Glutamatergic neuron (in vitro differentiated cells): ENCODE data around the gene RGS9. TPM values are rescaled to one million over a fixed set of nuclear protein-coding genes. Genes with fewer than 3 reads are reported as not detected.
A peak's percentile ranks its signal among the peaks of the same experiment; 100 is the strongest.
"Not testable (repeated sequence)": the region's sequence is repeated elsewhere in the genome, so short reads cannot be mapped to it uniquely, and the experiment has no call there.

Experiments
- DNase-seq: peaks from one replicate; pipeline ENCODE4 v3.0.0; 2022
- H3K27ac Mint-ChIP-seq: one replicate; pipeline ENCODE4 v1.8.0; 2020; ENCODE audit warnings: mild to moderate bottlenecking, mixed read lengths, inconsistent platforms; ENCODE audit not compliant: unreplicated experiment
- H3K27me3 Mint-ChIP-seq: one replicate; pipeline ENCODE4 v1.8.0; 2020; ENCODE audit warnings: mild to moderate bottlenecking, moderate library complexity, mixed read lengths, inconsistent platforms; ENCODE audit not compliant: unreplicated experiment
- H3K36me3 Mint-ChIP-seq: one replicate; pipeline ENCODE4 v1.8.0; 2020; ENCODE audit warnings: mild to moderate bottlenecking, mixed read lengths, inconsistent platforms; ENCODE audit not compliant: unreplicated experiment
- H3K4me1 Mint-ChIP-seq: one replicate; pipeline ENCODE4 v1.8.0; 2020; ENCODE audit warnings: mild to moderate bottlenecking, low read depth, mixed read lengths, inconsistent platforms; ENCODE audit not compliant: unreplicated experiment
- H3K4me3 Mint-ChIP-seq: one replicate; pipeline ENCODE4 v1.8.0; 2020; ENCODE audit warnings: mild to moderate bottlenecking, mixed read lengths, inconsistent platforms; ENCODE audit not compliant: unreplicated experiment
- H3K9me3 Mint-ChIP-seq: one replicate; pipeline ENCODE4 v1.8.0; 2020; ENCODE audit warnings: mild to moderate bottlenecking, moderate library complexity, mixed read lengths, inconsistent platforms; ENCODE audit not compliant: unreplicated experiment
- long read RNA-seq: library from polyadenylated mRNA; unstranded; transcript quantifications from one replicate; pipeline ENCODE4 v2.0.0, GENCODE V29; 2020; ENCODE audit not compliant: unreplicated experiment
- total RNA-seq: library from RNA; stranded (reverse); fragmentation: NEBNext Ultra II Directional; extraction: Animal tissue kit (Norgen Biotek cat#: 25700); gene quantifications from one replicate; pipeline ENCODE4 v1.2.1, GENCODE V29; 2021; ENCODE audit not compliant: unreplicated experiment
- TF ChIP-seq, protein P1 (sequence below): fragments of 200-600 bp; sonication (generic); IDR thresholded peaks from one replicate; pipeline ENCODE4 v1.5.0; 2021; ENCODE audit not compliant: partially characterized antibody, unreplicated experiment

Gene RGS9
- total RNA-seq = 2.4 TPM
- long read RNA-seq, partial matches to known transcripts = 0 of 1 reads
- long read RNA-seq, other reads (novel, unspliced or antisense) = 0 of 1 reads

DNA sequence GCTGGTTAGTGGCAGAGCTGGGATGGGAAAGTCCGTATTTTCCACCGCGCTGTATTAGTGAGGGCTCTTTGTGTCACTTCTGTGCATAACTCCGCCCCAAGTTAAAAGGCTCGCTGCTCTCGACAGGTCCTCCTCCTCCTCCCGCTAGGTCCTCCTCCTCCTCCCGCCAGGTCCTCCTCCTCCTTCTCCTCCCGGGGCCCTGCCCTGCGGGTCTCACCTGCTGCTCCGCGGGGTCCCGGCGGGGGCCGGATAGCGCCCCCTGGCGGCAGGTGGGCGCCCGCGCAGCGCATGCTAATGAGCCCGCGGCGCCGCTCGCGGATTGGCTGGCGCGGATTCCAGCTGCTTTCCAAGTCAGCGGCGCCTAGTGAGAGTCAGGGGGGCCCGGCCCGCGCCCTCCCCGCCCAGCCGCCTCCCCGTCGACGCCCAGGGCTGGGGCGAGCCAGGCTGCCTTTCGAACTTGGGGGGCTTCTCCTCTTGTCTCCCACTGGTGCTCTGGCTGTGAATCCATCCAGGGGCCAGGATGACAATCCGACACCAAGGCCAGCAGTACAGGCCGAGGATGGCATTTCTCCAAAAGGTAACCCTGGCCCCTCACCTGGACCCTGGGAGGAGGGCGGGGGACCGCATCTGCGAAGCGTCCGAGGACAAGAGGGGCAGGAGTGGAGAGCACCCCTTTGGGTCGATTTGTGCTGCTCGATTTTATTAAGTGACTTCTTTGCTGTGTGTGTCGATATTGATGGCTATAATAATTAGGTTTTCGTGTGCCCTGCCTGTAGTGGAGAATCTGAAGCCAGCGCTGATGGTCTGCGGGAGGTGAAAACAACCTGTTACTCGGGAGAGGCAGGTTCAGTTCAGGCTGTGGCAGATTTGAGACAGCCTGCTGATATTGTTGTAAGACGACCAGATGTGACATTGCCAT is at the start of gene RGS9:
Gene RGS9 (plus strand): TSS at position 350 of the 919 bp plus-strand sequence. CDS start 171 bp downstream, at position 521.
- H3K27ac Mint-ChIP-seq = no peak within 1 kb of the TSS
- peaks cover 5% of the 10 kb centered on the region for H3K4me1 Mint-ChIP-seq
- TF ChIP-seq, protein P1, sequence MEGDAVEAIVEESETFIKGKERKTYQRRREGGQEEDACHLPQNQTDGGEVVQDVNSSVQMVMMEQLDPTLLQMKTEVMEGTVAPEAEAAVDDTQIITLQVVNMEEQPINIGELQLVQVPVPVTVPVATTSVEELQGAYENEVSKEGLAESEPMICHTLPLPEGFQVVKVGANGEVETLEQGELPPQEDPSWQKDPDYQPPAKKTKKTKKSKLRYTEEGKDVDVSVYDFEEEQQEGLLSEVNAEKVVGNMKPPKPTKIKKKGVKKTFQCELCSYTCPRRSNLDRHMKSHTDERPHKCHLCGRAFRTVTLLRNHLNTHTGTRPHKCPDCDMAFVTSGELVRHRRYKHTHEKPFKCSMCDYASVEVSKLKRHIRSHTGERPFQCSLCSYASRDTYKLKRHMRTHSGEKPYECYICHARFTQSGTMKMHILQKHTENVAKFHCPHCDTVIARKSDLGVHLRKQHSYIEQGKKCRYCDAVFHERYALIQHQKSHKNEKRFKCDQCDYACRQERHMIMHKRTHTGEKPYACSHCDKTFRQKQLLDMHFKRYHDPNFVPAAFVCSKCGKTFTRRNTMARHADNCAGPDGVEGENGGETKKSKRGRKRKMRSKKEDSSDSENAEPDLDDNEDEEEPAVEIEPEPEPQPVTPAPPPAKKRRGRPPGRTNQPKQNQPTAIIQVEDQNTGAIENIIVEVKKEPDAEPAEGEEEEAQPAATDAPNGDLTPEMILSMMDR = peak; percentile 99
- H3K4me3 Mint-ChIP-seq = peak within 1 kb of the TSS; percentile 88
- H3K36me3 Mint-ChIP-seq = peaks cover 5% of the 10 kb centered on the region
- peaks cover 10% of the 10 kb centered on the region for H3K27me3 Mint-ChIP-seq
- H3K9me3 Mint-ChIP-seq = peaks cover 16% of the 10 kb centered on the region
- peak; percentile 84 for DNase-seq

DNA sequence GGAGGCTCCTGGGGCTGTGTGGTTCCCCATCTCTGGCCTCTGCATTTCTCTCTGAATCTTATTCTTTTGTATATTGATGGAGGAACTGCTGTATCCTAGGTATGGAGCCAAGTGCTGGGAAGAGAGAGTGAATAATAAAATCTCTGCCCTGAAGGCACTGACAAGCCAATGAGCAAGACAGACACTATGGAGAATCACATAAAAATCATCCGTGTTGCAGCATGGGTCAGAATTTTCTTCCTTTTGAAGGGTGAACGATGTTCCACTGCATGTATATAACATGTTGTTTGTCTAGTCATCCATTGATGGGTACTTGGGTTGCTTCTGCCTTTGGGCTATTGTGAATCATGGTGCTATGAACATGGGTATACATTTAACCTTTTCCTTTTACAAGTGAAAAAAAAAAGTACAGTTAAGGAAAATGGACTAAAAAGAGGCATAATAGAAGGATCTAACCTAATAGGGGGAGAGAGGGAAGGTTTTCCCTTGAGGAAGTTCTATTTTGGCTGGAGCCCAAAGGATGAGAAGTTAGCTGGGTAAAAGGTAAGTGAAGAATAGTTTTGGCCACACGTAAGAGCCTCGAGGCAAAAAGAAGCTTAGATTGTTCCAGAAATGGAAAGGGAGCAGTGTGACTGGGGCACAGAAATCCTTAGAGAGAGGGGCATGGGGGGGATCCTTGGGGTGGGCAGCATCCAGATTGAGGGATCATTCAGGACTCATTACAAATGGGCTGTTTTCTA is 48.4 kb upstream of the RGS9 start:
- H3K4me1 Mint-ChIP-seq = peaks cover 6% of the 10 kb centered on the region
- no peaks in the 10 kb centered on the region for H3K27me3 Mint-ChIP-seq
- H3K9me3 Mint-ChIP-seq = no peaks in the 10 kb centered on the region
- H3K36me3 Mint-ChIP-seq = peaks cover 2% of the 10 kb centered on the region
- H3K4me3 Mint-ChIP-seq = no peak overlapping the region
- TF ChIP-seq, protein P1 = no peak
- no peak for DNase-seq
- H3K27ac Mint-ChIP-seq = no peak overlapping the region

DNA sequence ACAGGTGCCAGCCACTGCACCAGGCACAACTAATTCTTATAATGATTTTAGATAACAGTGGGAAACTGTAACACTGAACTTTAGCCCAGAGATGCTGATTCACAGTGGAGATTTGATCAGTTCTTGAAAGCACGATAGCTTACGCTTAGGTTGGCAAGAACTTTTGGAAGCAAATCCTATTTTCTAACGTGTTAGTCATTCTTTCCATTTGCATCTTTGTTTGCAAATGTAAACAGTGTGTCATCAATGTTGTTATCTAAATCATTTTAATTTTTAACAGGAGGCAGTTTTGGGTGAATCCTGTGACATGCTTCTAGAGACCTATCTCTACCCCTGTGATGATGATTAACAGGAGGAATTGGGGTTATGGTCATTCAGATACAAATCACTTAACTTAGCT is 44.9 kb upstream of the RGS9 start:
- TF ChIP-seq, protein P1 = no peak
- no peak for DNase-seq
- Mint-ChIP-seq H3K4me3 (no peak overlapping the region), H3K27me3 (no peaks in the 10 kb centered on the region), H3K4me1 (no peaks in the 10 kb centered on the region), H3K9me3 (no peaks in the 10 kb centered on the region), H3K27ac (no peak overlapping the region), H3K36me3 (peaks cover 8% of the 10 kb centered on the region)

DNA sequence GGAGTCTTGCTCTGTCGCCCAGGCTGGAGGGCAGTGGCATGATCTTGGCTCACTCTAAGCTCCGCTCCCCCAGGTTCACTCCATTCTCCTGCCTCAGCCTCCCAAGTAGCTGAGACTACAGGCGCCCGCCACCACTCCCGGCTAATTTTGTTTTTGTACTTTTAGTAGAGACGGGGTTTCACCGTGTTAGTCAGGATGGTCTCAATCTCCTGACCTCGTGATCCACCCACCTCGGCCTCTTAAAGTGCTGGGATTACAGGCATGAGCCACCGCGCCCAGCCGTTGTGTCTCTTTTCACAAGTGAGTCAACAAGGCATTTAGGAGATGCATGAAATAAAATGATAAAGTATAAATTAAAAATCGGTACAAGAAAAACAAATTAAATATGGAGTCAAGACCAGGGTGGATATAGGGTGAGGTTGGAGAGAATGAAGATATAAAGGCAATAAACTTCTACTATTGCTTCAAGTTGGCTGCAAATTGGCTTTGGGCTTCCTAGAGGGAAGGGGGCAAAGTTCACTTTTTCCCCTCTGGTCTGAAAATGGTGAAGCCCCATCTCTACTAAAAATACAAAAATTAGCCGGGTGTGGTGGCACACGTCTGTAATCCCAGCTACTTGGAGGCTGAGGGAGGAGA is 44.3 kb upstream of the RGS9 start:
- not testable (repeated sequence) for H3K4me1 Mint-ChIP-seq, H3K27me3 Mint-ChIP-seq, H3K27ac Mint-ChIP-seq

DNA sequence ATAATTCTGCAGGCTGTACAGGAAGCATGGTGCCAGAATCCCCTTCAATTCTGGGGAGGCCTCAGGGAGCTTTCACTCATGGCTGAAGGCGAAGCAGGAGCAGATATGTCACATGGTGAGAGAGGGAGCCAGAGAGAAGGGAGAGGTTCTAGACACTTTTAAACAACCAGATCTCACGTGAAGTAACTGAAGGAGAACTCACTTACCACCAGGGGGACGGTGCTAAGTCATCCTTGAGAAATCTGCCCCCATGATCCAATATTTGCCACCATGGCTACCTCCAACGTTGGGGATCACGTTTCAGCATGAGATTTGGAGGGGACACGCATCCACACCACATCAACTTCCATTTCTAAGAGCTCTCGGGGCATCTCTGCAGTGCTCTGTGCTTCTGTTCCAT is 43.2 kb upstream of the RGS9 start:
- Mint-ChIP-seq H3K4me1 (no peaks in the 10 kb centered on the region), H3K27me3 (no peaks in the 10 kb centered on the region), H3K9me3 (no peaks in the 10 kb centered on the region), H3K36me3 (peaks cover 8% of the 10 kb centered on the region), H3K4me3 (no peak overlapping the region), H3K27ac (no peak overlapping the region)
- no peak for DNase-seq
- TF ChIP-seq, protein P1 = peak; percentile 39

More for the DNA sequence above, 44.3 kb upstream of the RGS9 start:
- not testable (repeated sequence) for DNase-seq, H3K9me3 Mint-ChIP-seq, H3K4me3 Mint-ChIP-seq, H3K36me3 Mint-ChIP-seq
